ENCODE measurements around the gene SPPL3. TPM values are rescaled to one million over a fixed set of nuclear protein-coding genes. Genes with fewer than 3 reads are reported as not detected.
"Not testable (repeated sequence)": the region's sequence is repeated elsewhere in the genome, so short reads cannot be mapped to it uniquely, and the experiment has no call there.

Gene SPPL3
- total RNA-seq, 1 donor from 2014 or later: 25.8 TPM

DNA sequence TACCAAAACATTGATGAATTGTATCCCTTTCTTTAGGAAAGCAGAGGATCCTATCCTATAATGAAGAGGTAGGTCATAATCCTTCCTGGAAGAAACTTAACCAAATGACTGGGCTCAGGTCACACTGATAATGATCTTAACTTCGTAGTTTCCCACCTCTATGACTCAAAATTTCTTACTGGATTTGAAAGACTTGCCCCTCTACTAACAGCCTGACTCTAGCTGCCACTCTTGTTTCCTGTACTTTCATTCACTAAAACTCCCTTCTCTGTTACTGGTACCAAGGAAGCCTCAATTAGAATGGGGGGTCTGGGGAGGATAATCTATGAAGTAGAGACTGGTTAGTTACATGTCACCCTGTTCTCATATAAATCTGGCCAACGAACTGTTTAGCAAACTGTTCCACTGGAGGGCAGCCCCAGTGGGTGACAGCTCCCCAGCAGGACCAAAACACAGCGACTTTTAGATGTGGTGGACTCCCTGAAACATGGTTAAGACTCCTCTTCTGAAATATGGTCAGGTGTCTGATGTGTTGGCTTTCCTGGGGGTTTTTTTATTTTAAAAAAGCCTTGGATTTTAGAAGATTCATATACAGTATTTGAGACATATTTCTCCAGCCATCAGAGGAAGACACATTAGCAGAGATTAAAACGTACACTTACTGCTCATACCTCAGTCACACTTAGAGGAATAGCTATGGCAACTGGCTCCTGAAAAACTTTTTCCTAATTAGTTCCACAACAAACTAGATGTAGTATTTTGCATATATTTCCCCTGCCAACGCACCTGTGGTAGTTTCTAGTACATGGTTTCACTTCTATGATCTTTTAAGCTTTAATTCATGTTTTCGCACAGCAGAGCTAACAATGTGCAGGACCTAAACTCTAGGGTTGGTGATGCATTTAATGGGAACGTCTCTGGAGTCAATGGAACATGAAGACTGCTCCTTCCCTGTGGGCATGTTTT, 106.2 kb downstream of the SPPL3 start:
- H3K9me3 ChIP-seq (ENCODE audit: low read depth): peaks cover 7% of the 10 kb centered on the region
- Mint-ChIP-seq H3K9me3 (peaks cover 39% of the 10 kb centered on the region), H3K27ac (no peak overlapping the region), H3K27me3 (ENCODE audit: insufficient read depth, low read depth) (no peaks in the 10 kb centered on the region), H3K36me3 (peaks cover 40% of the 10 kb centered on the region), H3K4me1 (no peaks in the 10 kb centered on the region), H3K4me3 (no peak overlapping the region)
- H3K79me2 ChIP-seq (ENCODE audit: low read depth): no peaks in the 10 kb centered on the region
- no peak for DNase-seq (ENCODE audit: low spot score)
- TF ChIP-seq EZH2 (IDR thresholded peaks at IDR 0.05) (no peak), EZH2phosphoT487 (IDR thresholded peaks at IDR 0.05) (no peak)
- TF ChIP-seq, protein P1, sequence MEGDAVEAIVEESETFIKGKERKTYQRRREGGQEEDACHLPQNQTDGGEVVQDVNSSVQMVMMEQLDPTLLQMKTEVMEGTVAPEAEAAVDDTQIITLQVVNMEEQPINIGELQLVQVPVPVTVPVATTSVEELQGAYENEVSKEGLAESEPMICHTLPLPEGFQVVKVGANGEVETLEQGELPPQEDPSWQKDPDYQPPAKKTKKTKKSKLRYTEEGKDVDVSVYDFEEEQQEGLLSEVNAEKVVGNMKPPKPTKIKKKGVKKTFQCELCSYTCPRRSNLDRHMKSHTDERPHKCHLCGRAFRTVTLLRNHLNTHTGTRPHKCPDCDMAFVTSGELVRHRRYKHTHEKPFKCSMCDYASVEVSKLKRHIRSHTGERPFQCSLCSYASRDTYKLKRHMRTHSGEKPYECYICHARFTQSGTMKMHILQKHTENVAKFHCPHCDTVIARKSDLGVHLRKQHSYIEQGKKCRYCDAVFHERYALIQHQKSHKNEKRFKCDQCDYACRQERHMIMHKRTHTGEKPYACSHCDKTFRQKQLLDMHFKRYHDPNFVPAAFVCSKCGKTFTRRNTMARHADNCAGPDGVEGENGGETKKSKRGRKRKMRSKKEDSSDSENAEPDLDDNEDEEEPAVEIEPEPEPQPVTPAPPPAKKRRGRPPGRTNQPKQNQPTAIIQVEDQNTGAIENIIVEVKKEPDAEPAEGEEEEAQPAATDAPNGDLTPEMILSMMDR (IDR thresholded peaks at IDR 0.05): no peak
- no peak overlapping the region for H3K4me2 ChIP-seq
- H3K27ac ChIP-seq: no peak overlapping the region
- H2AFZ ChIP-seq (replicated peaks): no peak overlapping the region
- no peak overlapping the region for H3K4me3 ChIP-seq
- H4K20me1 ChIP-seq (ENCODE audit: low read depth): peaks cover 11% of the 10 kb centered on the region
- H3K9ac ChIP-seq: no peak overlapping the region
- H3K27me3 ChIP-seq: no peaks in the 10 kb centered on the region
- no peaks in the 10 kb centered on the region for H3K4me1 ChIP-seq
- no peaks in the 10 kb centered on the region for H3K36me3 ChIP-seq
- H3F3A ChIP-seq (ENCODE audit: low read depth): no peaks in the 10 kb centered on the region

DNA sequence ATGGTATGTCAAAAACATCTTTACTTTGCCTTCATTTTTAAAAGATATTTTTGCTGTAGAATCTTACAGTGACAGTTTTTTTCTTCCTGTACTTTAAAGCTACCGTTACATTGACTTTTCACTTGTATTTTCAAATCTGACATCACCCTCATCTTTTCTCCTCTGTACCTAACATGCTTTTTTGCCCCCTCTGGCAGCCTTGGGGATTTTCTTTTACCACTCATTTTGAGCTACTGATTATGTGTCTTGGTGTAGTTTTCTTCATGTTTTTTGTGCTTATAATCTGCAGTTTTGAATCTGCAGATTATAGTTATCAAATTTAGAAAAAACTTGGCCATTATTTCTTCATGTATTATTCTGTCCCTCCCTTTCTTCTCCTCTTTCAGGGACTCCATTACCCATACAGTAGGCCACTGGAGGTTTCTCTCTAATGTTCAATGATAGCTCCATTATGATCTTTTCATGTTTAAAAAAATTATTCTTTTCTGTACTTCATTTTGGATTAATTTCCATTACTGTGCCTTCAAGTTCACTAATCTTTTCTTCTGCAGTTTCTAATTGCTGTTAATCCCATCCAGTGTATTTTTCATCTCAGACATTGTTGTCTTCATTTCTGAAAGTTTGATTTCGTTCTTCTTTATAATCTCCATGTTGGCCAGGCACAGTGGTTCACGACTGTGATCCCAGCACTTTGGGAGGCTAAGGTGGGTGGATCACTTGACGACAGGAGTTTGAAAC, 108.5 kb downstream of the SPPL3 start:
- Mint-ChIP-seq H3K27ac (no peak overlapping the region), H3K36me3 (peaks cover 43% of the 10 kb centered on the region), H3K9me3 (peaks cover 39% of the 10 kb centered on the region), H3K27me3 (ENCODE audit: insufficient read depth, low read depth) (no peaks in the 10 kb centered on the region), H3K4me1 (no peaks in the 10 kb centered on the region), H3K4me3 (no peak overlapping the region)
- Histone ChIP-seq H3K79me2 (ENCODE audit: low read depth) (no peaks in the 10 kb centered on the region), H3K27me3 (no peaks in the 10 kb centered on the region), H3K9me3 (ENCODE audit: low read depth) (peaks cover 7% of the 10 kb centered on the region), H3K4me1 (no peaks in the 10 kb centered on the region), H3F3A (ENCODE audit: low read depth) (no peaks in the 10 kb centered on the region), H3K4me3 (no peak overlapping the region), H3K36me3 (no peaks in the 10 kb centered on the region), H2AFZ (replicated peaks) (no peak overlapping the region), H3K9ac (no peak overlapping the region), H4K20me1 (ENCODE audit: low read depth) (peaks cover 7% of the 10 kb centered on the region), H3K4me2 (no peak overlapping the region), H3K27ac (no peak overlapping the region)
- TF ChIP-seq, protein P1 (IDR thresholded peaks at IDR 0.05): no peak
- TF ChIP-seq EZH2 (IDR thresholded peaks at IDR 0.05) (no peak), EZH2phosphoT487 (IDR thresholded peaks at IDR 0.05) (no peak)
- no peak for DNase-seq (ENCODE audit: low spot score)

DNA sequence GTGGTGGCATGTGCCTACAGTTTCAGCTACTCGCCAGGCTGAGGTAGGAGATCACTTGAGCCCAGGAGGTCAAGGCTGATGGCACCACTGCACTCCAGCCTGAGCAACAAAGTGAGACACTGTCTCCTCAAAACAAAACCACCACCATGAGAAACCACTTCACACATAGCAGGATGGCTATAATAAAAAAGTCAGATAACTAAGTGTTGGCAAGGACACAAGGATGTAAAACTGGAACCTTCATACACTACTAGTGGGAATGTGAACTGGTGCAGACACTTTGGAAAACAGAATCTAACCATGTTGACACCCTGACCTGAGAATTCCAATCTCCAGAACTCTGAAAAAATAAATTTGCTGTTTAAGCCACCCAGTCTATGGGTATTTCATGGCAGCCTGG, 110.8 kb downstream of the SPPL3 start:
- Histone ChIP-seq H3K4me3 (no peak overlapping the region), H3K4me2 (no peak overlapping the region), H3K27me3 (no peaks in the 10 kb centered on the region), H3F3A (ENCODE audit: low read depth) (no peaks in the 10 kb centered on the region), H3K79me2 (ENCODE audit: low read depth) (no peaks in the 10 kb centered on the region), H4K20me1 (ENCODE audit: low read depth) (no peaks in the 10 kb centered on the region), H3K4me1 (no peaks in the 10 kb centered on the region), H3K9ac (no peak overlapping the region), H3K27ac (no peak overlapping the region), H3K36me3 (no peaks in the 10 kb centered on the region), H2AFZ (replicated peaks) (no peak overlapping the region), H3K9me3 (ENCODE audit: low read depth) (peaks cover 7% of the 10 kb centered on the region)
- no peak overlapping the region for H3K4me3 Mint-ChIP-seq
- no peak for TF ChIP-seq EZH2 (IDR thresholded peaks at IDR 0.05)
- TF ChIP-seq EZH2phosphoT487 (IDR thresholded peaks at IDR 0.05): no peak
- TF ChIP-seq, protein P1 (IDR thresholded peaks at IDR 0.05): no peak
- peaks cover 39% of the 10 kb centered on the region for H3K9me3 Mint-ChIP-seq
- no peak overlapping the region for H3K27ac Mint-ChIP-seq
- no peaks in the 10 kb centered on the region for H3K4me1 Mint-ChIP-seq
- H3K27me3 Mint-ChIP-seq (ENCODE audit: insufficient read depth, low read depth): no peaks in the 10 kb centered on the region
- peaks cover 48% of the 10 kb centered on the region for H3K36me3 Mint-ChIP-seq
- DNase-seq (ENCODE audit: low spot score): no peak

DNA sequence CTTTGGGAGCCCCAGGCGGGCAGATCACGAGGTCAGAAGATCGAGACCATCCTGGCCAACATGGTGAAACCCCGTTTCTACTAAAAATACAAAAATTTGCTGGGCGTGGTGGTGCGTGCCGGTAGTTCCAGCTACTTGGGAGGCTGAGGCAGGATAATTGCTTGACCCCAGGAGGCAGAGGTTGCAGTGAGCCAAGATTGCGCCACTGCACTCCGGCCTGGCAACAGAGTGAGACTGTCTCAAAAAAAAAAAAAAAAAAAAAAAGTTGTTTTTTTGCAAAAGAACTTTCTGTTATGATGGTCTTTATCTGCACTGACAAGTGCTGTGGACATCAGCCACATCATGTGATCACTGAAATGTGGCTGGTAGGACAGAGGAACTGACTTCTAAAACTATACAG, 111.7 kb downstream of the SPPL3 start:
- not testable (repeated sequence) for H3K27ac Mint-ChIP-seq; H3F3A ChIP-seq (ENCODE audit: low read depth); H3K9me3 ChIP-seq (ENCODE audit: low read depth); H3K4me1 ChIP-seq; H3K27me3 ChIP-seq; H3K4me3 Mint-ChIP-seq; H3K4me2 ChIP-seq; H4K20me1 ChIP-seq (ENCODE audit: low read depth); H3K27ac ChIP-seq; H3K4me3 ChIP-seq; H3K9ac ChIP-seq; H3K79me2 ChIP-seq (ENCODE audit: low read depth); H3K27me3 Mint-ChIP-seq (ENCODE audit: insufficient read depth, low read depth); DNase-seq (ENCODE audit: low spot score); H3K36me3 ChIP-seq; H3K4me1 Mint-ChIP-seq; H2AFZ ChIP-seq (replicated peaks)
- H3K9me3 Mint-ChIP-seq: peaks cover 35% of the 10 kb centered on the region
- peaks cover 40% of the 10 kb centered on the region for H3K36me3 Mint-ChIP-seq
